Spleen (tissue), 11 donors: ENCODE data around the gene CHRM5. TPM values are rescaled to one million over a fixed set of nuclear protein-coding genes. Genes with fewer than 3 reads are reported as not detected.
"Not testable (repeated sequence)": the region's sequence is repeated elsewhere in the genome, so short reads cannot be mapped to it uniquely, and the experiment has no call there.

Source experiments
- DNase-seq: peaks from one replicate; pipeline ENCODE4 v3.0.0-alpha.2; 2020
- H3K27ac ChIP-seq, 8 donors: fragments of 200-600 bp; sonication (generic) in 7 of 8; 1 replicate in 4 of 8; 2 replicates in 4 of 8; pipeline versions ENCODE4 v1.5.0 to v1.8.0; 2016 to 2021; ENCODE audit warnings: inconsistent platforms in 4 of 8, mild to moderate bottlenecking in 4 of 8, moderate library complexity in 1 of 8
- H3K27me3 ChIP-seq, 7 donors: fragments of 200-600 bp; sonication (generic) in 6 of 7; replicated peaks in 1 of 7; 1 replicate in 4 of 7; 2 replicates in 3 of 7; pipeline versions ENCODE4 v1.5.0 to v1.8.0; 2016 to 2021; ENCODE audit warnings: inconsistent platforms in 3 of 7, mild to moderate bottlenecking in 1 of 7
- H3K36me3 ChIP-seq, 6 donors: fragments of 200-600 bp; sonication (generic) in 5 of 6; 1 replicate in 4 of 6; 2 replicates in 2 of 6; pipeline versions ENCODE4 v1.5.0 to v1.8.0; 2016 to 2021; ENCODE audit warnings: inconsistent platforms in 2 of 6
- H3K4me1 ChIP-seq, 6 donors: fragments of 200-600 bp; sonication (generic) in 5 of 6; 1 replicate in 3 of 6; 2 replicates in 3 of 6; pipeline versions ENCODE4 v1.5.0 to v1.8.0; 2016 to 2021; ENCODE audit warnings: inconsistent platforms in 3 of 6
- H3K4me3 ChIP-seq, 8 donors: fragments of 200-600 bp; sonication (generic) in 7 of 8; 1 replicate in 4 of 8; 2 replicates in 4 of 8; pipeline versions ENCODE4 v1.5.0 to v1.8.0; 2016 to 2021; ENCODE audit warnings: inconsistent platforms in 4 of 8, mild to moderate bottlenecking in 4 of 8, moderate library complexity in 2 of 8
- H3K9me3 ChIP-seq, 8 donors: fragments of 200-600 bp; sonication (generic) in 7 of 8; 1 replicate in 4 of 8; 2 replicates in 4 of 8; pipeline versions ENCODE4 v1.5.0 to v1.8.0; 2016 to 2021; ENCODE audit warnings: inconsistent platforms in 4 of 8
- CTCF ChIP-seq, 11 experiments: fragments of 200-600 bp in 7 of 11; fragments of 450-650 bp in 4 of 11; sonication (generic) in 4 of 11; IDR thresholded peaks in 8 of 11; conservative IDR thresholded peaks in 3 of 11; 1 replicate in 7 of 11; 2 replicates in 4 of 11; pipeline versions ENCODE4 v1.4.0 to v1.8.0; 2016 to 2021; ENCODE audit warnings: antibody characterized with exemption in 11 of 11, inconsistent platforms in 4 of 11, mild to moderate bottlenecking in 1 of 11
- POLR2A ChIP-seq, 3 donors: fragments of 450-650 bp; IDR thresholded peaks; one replicate each; pipeline ENCODE4 v1.5.1; 2017; ENCODE audit warnings: antibody characterized with exemption in 3 of 3, mild to moderate bottlenecking in 1 of 3
- POLR2AphosphoS5 ChIP-seq, 3 donors: sonication (generic); formaldehyde crosslinking; IDR thresholded peaks; one replicate each; pipeline ENCODE4 v1.5.1; 2017; ENCODE audit warnings: antibody characterized with exemption in 3 of 3
- WGBS, 5 donors: extraction: QIAGEN DNeasy Blood & Tissue Kit in 3 of 5; methylation state at CpG; one replicate each; pipeline versions ENCODE4 v1.1.5 to v1.1.7; 2013 to 2018; 5-methylcytosine and 5-hydroxymethylcytosine counted together
- intact Hi-C: fragments of 100-400 bp; cut with DNase I; formaldehyde crosslinking; loops from one replicate; pipeline ENCODE4 v1.15.0; 2023; ENCODE audit warnings: low total_unique reads
- polyA plus RNA-seq, 3 donors: library from polyadenylated mRNA; stranded (reverse); fragments of 200-250 nt; gene quantifications; one replicate each; pipeline ENCODE4 v1.2.1, GENCODE V29; 2013
- total RNA-seq, 7 donors: library from RNA; depleted of rRNA in 3 of 7; stranded (reverse); fragments of >200 nt in 3 of 7; fragmentation: NEBNext Ultra II Directional in 4 of 7; extraction: Animal tissue kit (Norgen Biotek cat#: 25700) in 4 of 7; gene quantifications; one replicate each; pipeline versions ENCODE4 v1.1.0 to v1.2.1, GENCODE V29; 2016 to 2021
- donor health status: healthy with polysubstance abuse.
- donor health status: DM: no; HTN: no; CAD: no; lungs with moderate emphysema.
- donor health status: DM: no; HTN: no; CAD: no.
- donor health status: Bipolar disorder and iron deficiency.
- donor health status: healthy.
- donor health status: DM: no; HTN: no; CAD: no.
- donor health status: DM: yes; HTN: yes; CAD: no.

CHRM5 gene
- total and polyA plus RNA-seq, 10 donors = 0.03 TPM; not detected in 9

- Histone ChIP-seq H3K9me3 (peaks cover 0 to 8% (median 0%) of the 10 kb centered on the region in 8 donors), H3K27me3 (no peaks in the 10 kb centered on the region), H3K27ac (no peak overlapping the region), H3K4me3 (no peak overlapping the region), H3K4me1 (no peaks in the 10 kb centered on the region), H3K36me3 (no peaks in the 10 kb centered on the region)
- no peak for DNase-seq
- TF ChIP-seq CTCF (IDR thresholded peaks at IDR 0.05 in 8 of 11, conservative IDR thresholded peaks at IDR 0.05 in 3 of 11) (no peak), POLR2AphosphoS5 (IDR thresholded peaks at IDR 0.05) (no peak), POLR2A (IDR thresholded peaks at IDR 0.05) (no peak)
- WGBS, 5 donors = 89 to 100% (median 93%) methylated on average over 2 of the region's 2 CpGs
- intact Hi-C loops = no loop called here
Observed at GRCh38 chr15:34014556-34014955, 46.3 kb downstream of the CHRM5 start.

- no peak for DNase-seq
- H3K4me1 ChIP-seq = no peaks in the 10 kb centered on the region
- intact Hi-C loops = no loop called here
- WGBS, 5 donors = 60 to 88% (median 72%) methylated on average over 16 of the region's 16 CpGs
- TF ChIP-seq POLR2A (IDR thresholded peaks at IDR 0.05) (no peak), POLR2AphosphoS5 (IDR thresholded peaks at IDR 0.05) (no peak), CTCF (IDR thresholded peaks at IDR 0.05 in 8 of 11, conservative IDR thresholded peaks at IDR 0.05 in 3 of 11) (no peak)
- no peaks in the 10 kb centered on the region for H3K36me3 ChIP-seq
- no peak overlapping the region for H3K4me3 ChIP-seq
- H3K27ac ChIP-seq = no peak overlapping the region
- peaks cover 0 to 8% (median 0%) of the 10 kb centered on the region in 8 donors for H3K9me3 ChIP-seq
- H3K27me3 ChIP-seq = no peaks in the 10 kb centered on the region
Observed at GRCh38 chr15:34018021-34018645, 49.8 kb downstream of the CHRM5 start.

GRCh38 chr15:34018738-34019137 lies 50.4 kb downstream of the CHRM5 start:
- H3K4me3 ChIP-seq, DNase-seq, H3K9me3 ChIP-seq, H3K27me3 ChIP-seq, H3K4me1 ChIP-seq, H3K36me3 ChIP-seq, intact Hi-C loops, H3K27ac ChIP-seq: not testable (repeated sequence)
- 96 to 100% (median 97%) methylated on average over 2 of the region's 2 CpGs for WGBS, 5 donors

- Histone ChIP-seq H3K4me1 (no peaks in the 10 kb centered on the region), H3K4me3 (no peak overlapping the region), H3K27ac (no peak overlapping the region), H3K36me3 (no peaks in the 10 kb centered on the region), H3K27me3 (no peaks in the 10 kb centered on the region), H3K9me3 (peaks cover 0 to 8% (median 0%) of the 10 kb centered on the region in 8 donors)
- WGBS, 5 donors = 78 to 96% (median 88%) methylated on average over 3 of the region's 3 CpGs
- intact Hi-C loops = no loop called here
- DNase-seq = no peak
- TF ChIP-seq POLR2AphosphoS5 (IDR thresholded peaks at IDR 0.05) = no peak
- TF ChIP-seq CTCF (IDR thresholded peaks at IDR 0.05 in 8 of 11, conservative IDR thresholded peaks at IDR 0.05 in 3 of 11) = no peak
- TF ChIP-seq POLR2A (IDR thresholded peaks at IDR 0.05) = no peak
Observed at GRCh38 chr15:34019369-34019990, 51.2 kb downstream of the CHRM5 start.
